GM18907 (cell line): ENCODE measurements around the gene IP6K1.

Experiments
- ATAC-seq: cut with Tn5 transposase; IDR thresholded peaks from one replicate; pipeline ENCODE4 v1.9.1; 2021; ENCODE audit warnings: mild to moderate bottlenecking, moderate library complexity; ENCODE audit not compliant: unreplicated experiment

IP6K1 gene

DNA sequence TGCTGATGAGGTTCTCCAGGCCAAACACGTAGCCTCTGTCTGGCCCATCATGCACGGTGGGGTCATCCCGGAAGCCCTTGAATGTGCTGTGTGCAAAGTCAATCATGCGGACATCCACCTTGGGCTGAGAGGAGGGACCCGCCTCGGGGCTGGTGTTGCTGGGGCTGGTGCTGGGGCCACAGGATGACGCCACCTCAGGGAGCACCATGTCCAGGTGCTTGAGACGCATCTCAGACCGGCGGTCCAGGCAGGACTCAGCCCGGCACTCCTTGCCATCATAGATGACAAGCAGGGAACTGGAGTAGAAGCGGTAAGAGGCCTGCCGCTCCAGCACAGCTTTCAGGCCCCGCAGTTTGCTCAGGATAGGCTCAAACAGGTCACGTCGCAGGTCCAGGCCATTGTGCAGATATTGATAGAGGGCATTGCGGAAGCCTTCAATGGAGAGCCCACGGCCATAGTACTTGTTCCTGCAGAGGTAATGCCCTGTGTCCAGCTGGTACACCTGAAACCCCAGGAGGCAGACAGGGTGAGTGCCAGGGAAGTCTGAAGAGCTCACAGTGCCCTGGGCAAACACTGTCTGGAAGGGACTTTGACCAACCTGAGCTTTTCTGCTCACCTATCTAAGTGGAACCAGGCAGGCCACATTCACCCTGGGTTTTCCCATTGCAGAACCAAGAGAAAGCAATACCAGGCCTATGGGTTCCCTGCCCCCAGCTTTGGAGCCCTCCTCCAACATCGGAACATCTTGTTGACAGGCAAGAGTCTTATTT lies 59.0 kb downstream of the IP6K1 start:
- no peak for ATAC-seq

DNA sequence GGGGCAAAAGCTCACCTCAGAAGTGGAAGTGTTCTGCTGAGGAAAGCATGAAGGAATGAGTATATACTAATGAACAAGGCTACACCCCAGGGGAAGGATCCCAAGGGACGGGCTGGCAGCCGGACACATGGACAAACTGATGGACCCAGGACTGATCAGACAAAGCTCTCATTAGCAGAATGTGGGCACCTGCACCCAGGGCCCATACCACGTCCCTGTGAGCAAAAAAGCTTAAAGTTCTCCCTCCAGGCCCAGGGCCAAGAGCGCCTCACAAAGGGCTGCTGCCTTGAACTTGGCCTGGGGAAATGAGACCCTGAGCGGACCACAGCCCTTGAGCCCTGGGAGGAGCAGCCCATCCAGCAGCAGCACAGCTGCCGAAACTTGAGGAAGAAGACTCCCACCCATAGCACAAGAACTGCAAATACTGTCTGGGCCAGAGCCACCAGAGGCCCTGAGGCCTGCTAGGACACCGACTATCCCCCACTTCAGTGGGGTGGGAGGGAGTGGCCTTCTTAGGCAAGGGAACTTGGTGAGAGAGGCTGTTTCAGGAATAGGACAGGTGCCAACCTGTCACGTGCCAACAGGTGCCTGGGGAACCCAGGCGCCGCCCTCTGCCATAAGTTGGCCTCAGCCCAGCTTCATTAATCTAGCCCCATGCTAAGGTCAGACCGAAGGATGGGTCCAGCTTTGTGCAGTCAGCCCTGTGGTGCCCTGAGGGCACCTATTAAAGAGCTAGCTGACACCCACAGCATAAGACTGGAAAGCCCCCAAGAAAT lies 60.2 kb downstream of the IP6K1 start:
- ATAC-seq: no peak

DNA sequence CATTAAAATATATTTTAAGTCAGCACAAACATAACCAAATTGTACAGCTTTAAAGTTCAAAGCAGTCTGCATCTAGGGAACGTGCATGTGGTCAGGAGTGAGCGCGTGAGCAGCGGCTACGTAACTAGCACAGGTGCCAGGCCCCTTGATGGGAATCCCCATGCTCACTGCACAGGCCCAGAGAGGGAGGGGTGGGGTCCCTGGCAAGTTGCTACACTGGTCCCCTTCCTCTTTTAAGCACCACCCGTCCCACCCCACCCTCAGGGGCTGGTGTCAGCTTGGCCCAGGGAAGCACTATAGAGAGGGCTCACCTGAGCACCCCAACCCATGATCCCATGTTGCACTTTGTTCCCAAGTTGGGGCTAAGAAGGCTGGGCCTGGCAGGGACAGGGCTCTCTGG lies 61.8 kb downstream of the IP6K1 start:
- no peak for ATAC-seq

DNA sequence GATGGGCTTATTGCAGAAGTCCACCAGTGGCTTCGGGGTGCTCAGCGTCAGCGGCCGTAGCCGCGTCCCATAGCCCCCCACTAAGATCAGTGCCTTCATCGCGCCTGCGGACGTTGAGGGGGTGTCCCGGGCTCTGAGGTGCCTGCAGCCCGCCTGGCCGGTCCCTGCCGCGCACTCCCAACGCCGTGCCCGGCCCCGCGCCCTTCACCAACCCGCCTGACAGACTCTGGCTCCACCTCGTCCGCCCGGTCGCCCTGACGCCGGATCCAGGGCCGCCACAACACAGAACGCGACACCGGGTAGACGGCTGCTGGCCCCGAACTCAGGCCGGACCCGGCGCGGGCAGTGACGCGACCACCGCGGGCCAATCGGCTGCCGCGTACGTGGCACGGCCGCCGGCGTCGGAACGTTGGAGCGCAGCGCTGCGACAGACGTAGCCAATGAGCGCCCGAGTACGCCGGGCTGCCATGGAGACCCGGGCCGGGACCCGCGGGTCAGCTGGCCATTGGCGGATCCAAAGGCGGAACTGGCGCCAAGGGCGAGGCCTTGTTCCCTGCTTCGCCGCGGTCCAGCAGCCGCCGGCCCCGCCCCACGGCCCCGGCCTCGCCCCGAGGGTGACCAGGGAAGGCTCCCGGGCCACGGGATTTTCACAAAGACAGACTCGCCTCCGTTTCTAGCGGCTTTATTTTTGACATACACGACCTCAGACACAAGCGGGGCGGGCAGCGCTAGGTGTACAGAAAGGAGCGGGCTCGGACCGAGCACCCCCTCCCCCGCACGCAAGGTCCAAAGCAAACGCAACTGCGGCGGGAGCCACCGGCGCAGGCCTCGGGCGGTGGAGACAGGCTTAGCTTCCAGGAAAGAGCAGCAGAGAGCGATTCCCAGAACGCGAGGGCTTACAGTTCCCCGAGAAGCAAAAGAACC lies 62.5 kb downstream of the IP6K1 start, which contains the start of gene GMPPB:
Gene GMPPB, minus strand, starts transcription at position 324 of the 924 bp plus-strand sequence. Its CDS starts 225 bp downstream, at position 99.
- ATAC-seq: peak; percentile 72

DNA sequence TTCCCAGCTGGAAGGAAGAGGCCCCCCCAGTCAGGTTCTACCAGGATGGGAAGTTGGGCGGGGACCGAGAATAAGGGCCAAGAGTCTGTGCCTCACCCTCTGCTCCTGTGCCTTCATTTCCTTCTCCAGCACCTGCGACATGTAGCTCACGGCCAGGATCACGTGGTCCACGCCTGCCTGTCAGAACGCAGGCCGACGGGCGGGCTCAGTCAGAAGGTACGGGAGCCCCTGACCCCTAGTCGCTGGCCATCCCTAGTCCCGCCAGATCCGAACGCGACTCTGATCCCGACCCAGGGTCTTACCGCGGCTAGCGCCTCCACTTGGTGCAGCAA lies 63.1 kb downstream of the IP6K1 start:
- no peak for ATAC-seq

DNA sequence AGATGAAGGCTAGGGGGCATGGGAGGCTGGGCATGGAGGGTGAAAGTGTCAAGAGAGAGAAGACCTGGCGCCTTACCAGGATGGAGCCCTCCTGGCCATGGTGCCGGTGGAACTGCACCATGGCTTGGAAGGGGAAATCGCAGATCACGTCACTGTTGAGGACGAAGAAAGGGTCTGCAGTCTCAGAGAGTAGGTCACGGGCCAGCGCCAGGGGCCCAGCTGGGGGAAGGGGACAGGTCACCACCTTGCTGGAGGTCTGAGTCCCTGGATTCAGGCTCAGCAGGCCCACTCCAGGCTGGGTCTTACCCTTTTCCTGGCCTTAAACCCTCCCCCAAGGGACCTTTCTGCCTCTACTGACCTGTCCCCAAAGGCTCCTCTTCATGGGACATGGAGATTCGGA lies 63.4 kb downstream of the IP6K1 start:
- no peak for ATAC-seq

DNA sequence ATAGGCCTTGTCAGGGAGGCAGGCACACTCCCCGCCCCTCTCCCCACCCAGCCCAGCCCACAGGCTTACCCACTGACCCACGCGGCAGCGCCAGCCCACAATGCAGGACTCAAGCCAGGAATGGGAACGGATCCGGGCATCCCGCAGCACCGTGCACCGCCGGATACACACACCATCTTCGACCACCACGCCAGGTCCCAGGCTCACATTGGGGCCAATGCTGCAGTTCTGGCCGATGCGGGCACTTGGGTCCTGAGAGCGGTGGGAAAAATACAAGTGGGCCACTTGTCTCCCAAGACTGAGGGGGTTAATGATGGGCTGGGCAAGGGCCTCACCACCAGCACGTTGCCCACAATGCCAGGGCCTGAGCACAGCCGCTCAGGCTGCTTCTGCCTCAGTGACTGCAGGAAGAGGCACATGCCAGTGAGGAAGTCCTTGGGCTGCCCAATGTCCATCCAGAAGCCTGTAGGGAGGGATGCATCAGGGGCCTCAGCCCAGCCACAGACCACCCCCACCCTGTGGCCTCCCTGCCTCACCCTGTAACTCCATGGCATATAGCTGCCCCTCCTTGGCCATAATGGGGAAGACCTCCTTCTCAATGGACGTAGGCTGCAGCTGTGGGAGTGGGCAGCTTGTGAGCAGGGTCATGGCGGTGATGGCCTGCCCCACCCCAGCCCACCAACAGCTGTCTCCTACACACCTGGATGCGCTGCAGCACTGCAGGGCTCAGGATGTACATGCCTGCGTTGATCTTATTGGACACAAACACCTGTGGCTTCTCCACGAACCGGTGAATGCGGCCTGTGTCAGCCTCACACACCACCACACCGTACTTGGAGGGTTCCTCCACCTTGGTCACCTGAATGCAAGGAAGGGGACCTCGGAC lies 64.2 kb downstream of the IP6K1 start:
- ATAC-seq: no peak

DNA sequence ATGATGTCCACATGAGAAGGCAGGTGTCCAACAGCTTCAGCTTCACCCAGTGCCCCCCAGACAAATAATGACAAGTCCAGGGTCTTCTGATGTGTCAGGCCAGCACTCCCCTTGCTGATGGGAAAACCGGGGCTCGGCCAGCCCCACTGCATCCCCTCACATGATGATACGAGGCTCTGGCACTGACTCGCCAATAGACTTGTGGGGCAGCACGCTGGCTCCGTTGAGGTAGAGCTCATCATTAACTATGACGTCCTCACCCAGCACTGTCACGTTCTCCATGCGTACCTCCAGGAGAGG lies 64.8 kb downstream of the IP6K1 start:
- ATAC-seq: no peak

DNA sequence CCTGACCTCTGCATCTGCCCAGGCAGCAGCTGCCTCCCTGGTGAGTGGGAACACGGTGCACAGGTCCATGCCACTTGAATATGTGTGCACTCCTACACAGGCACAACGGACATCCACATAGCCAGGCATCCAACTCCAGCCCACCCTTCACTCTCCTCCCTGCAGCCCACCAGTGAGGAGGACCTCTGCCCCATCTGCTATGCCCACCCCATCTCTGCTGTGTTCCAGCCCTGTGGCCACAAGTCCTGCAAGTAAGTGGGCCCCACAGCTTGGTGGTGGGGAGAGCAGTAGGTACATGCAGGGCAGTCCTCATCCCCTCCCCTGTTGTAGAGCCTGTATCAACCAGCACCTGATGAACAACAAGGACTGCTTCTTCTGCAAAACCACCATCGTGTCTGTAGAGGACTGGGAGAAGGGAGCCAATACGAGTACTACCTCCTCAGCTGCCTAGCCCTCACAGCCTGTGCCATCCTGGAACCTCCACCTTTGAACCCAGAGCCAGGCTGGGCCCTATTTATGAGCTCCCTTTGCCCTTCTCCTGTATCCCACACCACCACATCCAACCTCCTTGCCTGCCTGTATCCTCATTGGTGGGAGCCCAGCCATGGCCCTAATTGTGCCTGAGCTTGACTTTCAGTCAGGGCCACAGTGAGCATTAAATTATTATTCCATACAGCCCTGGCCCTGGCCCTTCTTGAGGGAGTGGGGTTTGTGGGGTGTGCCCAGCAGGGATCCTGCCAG lies 65.3 kb downstream of the IP6K1 start:
- ATAC-seq: no peak

DNA sequence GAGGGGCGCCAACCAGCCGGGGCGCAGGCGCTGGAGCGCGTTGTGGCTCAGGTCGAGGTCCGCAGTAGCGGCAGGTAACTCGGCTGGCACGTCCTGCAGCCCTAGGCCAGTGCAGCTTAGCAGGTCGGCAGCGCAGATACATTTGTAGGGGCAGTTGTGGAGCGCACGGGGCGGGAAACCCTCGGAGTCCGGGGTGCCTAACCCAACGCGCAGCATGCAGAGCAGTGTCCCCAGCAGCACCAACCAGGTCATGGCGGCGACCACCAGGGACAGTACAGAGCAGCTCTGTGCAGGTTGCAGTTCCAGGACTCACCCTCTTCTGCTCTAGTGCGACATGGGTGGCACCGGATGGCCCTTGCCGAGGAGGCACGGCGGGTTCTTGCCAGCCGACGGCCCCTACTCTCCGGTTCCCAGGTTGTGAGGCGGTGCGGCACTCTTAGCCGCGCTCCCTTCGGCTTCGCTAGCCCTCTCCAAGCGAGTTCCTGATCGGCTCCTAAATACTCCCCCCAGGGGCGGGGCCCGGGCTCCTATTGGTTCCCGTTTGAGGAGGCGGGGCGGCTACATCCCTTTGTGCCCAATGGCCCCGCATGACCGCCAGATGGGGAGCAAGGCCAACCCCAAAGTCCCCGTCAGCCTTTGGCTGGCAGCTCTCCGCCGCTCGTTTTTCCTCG lies 67.0 kb downstream of the IP6K1 start, which contains the start of gene AMIGO3:
Gene AMIGO3, minus strand, starts transcription at position 471 of the 671 bp plus-strand sequence. Its CDS starts 219 bp downstream, at position 252.
- peak; percentile 52 for ATAC-seq

DNA sequence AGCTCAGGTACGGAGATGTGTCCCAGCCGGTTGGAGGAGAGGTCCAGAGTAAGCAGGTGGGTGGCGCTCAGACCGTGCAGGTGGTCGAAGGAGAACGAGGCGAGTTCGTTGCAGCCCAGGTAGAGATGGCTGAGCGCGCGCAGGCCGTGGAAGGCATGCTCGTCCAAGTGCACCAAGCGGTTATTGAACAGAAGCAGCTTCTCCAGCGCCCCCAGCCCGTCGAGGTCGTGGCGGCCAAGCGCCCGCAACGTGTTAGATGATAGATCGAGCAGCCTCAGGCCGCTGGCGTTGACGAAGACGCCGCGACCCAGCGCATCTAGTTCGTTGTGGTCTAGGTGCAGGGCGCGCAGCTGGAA lies 67.5 kb downstream of the IP6K1 start:
- ATAC-seq: no peak

DNA sequence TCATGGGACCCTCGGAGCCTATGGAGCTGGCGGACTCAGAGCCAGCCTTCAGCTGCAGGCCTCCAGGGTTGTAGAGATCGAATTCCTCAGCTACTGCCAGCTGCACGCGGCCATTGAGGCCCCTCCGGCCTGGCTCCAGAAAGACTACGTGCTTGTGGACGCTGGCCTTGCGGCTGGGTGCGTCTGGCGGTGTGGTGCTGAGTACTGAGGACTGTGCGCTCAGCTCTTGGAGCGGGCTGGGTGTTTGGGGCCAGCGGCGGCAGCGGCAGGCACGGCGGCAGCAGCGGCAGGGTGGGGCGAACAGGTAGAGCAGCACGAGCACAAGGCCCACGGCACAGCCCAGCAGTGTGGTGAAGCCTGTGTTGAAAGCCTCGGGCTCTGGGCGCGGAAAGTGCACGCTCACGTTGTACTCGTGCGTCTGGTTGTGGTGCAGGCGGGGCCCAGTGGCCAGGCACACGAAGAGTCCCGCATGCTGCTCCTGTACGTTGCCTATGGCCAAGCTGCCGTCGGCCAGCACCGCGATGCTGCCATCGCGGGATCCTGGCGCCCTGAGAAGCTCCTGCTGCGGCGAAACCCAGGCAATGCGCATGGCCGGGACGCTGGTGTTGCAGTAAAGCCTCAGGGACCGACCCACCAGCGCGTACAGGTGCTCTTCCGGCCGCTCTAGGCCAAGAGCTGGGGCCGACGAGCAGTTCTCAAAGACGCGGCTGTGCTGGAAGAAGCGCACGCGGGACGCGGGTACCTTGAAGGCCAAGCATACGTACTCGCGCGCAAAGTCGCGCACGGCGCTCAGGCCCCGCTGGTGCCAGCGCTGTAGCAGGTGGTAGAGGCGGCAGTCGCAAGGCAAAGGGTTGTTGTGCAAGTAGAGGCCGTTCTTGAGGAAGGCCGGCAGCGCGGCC lies 68.1 kb downstream of the IP6K1 start:
- no peak for ATAC-seq

DNA sequence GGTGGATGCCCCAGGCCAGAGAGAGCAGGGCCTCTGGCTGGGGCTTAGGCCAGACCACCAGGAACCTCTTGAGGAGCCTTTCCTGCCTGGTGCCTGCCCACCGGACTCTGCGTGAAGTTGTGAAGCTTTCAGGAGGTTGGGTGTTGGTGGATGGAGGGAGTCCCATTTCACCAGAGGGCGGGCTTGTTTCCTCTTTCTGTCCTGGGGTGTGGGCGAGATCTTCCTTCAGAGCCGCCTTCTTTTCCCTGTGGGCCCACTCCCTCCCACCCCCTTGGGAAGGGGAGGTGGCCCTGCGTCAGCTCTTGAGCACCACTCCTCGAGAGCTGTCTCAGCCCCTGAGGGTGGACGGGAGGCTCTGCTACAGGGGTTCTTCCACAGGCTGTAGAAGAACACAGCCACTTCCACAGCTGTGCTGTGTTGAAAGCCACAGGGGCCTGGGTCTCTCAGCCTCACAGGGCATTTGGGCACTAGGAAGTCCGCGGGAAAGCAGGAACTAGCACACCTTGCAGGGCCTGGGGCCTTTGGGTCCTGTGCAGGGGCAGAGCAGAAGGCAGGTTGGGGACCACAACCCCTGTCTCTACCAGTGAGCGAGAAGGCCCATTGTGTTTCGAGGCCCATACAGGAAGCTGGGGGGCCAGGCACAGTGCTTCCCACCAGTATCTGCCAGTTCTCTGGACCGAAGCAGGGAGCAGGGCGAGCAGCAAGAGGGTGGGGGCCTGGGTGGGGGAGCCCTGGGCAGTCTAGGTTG lies 69.0 kb downstream of the IP6K1 start:
- no peak for ATAC-seq

DNA sequence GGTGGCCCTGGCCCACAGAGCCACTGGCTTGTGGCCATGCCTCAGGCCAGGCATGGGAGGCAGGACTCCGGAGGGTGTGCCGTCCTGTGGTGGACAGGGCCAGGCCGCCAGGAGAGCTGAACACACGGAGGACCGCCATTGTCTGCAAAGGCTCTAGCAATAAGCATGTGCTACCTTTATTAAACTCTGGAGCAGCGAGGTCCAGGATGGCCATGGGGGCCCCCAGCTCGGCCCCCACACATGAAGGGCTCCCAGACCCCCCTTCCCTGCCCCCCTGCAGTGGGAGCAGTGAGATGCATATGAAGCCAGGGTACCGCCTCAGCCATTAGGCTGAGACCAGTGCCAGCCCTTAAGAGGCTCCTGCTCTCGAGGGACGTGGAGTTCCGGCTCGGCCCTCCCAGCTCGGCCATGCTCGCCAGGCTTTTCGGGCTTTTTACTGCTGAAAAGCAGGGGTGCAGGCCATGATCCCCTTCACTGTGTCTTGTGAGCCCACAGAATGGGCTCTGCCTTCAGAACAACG lies 69.6 kb downstream of the IP6K1 start:
- ATAC-seq: no peak

DNA sequence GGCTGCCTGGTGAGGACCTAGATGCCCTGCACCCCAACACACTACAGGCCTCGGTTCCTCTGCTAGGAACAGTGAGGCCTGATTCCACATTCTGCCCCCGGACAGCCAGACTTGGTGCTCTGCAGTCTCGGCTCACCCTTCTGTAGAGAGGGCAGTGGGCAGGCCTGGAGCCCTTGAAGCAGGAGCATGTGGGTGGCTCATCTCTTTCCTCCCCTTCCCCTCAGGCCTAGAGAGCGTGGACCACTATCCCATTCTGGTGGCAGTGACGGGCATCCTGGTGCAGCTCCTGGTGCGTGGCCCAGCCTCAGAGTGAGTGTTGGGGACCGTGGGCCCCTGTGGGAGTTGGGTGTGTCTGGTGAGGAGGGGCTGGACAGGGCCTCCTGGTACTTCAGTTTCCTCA lies 70.2 kb downstream of the IP6K1 start:
- no peak for ATAC-seq

DNA sequence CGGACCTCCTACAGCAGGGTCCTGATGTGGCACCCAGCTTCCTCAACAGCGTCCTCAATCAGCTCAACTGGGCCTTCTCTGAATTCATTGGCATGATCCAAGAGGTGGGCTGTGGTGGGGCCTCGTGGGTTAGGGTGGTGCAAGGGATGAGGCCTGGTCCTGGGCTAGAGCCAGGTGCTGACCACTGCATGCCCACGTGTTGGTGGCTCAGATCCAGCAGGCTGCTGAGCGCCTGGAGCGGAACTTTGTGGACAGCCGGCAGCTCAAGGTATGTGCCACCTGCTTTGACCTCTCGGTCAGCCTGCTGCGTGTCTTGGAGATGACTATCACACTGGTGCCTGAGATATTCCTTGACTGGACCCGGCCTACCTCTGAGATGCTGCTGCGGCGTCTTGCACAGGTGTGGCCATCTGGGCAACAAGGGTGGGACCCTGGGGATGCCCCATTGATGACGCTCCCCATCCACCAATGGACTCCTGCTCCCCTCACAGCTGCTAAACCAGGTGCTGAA lies 70.7 kb downstream of the IP6K1 start:
- no peak for ATAC-seq
